NB4 (cell line): Measurements from ENCODE around the gene ISL1.

ENCODE experiments used
- DNase-seq: peaks from one replicate; pipeline ENCODE4 v3.0.0; 2010; ENCODE audit warnings: low read depth
- H3K4me3 ChIP-seq: one replicate; pipeline ENCODE4 v1.5.1; 2011; ENCODE audit warnings: mild to moderate bottlenecking, low read depth, low read length, moderate library complexity
- MYC ChIP-seq: IDR thresholded peaks from 2 replicates; pipeline ENCODE4 v1.6.1; 2011; ENCODE audit warnings: low read depth, low read length
- TF ChIP-seq, protein P1 (sequence below): IDR thresholded peaks from one replicate; pipeline ENCODE4 v1.5.1; 2012; ENCODE audit warnings: low read depth, low read length

The ISL1 gene

DNA sequence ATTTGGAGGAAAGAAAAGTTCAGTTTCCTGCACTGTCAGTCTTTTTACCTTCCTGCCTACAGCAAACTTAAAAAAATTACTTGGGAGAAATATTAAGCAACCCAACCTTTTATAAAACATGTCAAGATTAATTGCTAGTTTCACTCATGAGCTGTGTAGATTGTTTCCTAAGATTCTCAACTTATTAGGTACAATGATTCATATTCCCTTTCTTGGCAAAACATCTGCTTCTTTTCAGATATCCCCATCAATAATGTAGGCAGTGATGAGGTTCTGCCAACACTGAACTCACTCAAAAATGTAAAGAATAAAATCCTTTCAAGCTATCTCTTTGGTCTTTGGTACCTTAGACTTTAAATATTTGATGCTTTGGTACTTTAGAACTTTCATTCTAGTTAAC, 56.0 kb downstream of the ISL1 start:
- DNase-seq, result no peak
- no peak for TF ChIP-seq MYC
- TF ChIP-seq, protein P1, sequence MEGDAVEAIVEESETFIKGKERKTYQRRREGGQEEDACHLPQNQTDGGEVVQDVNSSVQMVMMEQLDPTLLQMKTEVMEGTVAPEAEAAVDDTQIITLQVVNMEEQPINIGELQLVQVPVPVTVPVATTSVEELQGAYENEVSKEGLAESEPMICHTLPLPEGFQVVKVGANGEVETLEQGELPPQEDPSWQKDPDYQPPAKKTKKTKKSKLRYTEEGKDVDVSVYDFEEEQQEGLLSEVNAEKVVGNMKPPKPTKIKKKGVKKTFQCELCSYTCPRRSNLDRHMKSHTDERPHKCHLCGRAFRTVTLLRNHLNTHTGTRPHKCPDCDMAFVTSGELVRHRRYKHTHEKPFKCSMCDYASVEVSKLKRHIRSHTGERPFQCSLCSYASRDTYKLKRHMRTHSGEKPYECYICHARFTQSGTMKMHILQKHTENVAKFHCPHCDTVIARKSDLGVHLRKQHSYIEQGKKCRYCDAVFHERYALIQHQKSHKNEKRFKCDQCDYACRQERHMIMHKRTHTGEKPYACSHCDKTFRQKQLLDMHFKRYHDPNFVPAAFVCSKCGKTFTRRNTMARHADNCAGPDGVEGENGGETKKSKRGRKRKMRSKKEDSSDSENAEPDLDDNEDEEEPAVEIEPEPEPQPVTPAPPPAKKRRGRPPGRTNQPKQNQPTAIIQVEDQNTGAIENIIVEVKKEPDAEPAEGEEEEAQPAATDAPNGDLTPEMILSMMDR, result no peak
- H3K4me3 ChIP-seq, result no peak overlapping the region
